Stimulated activated CD8-positive, alpha-beta memory T cell treated with anti-CD3 and anti-CD28 coated beads, Interleukin-12 subunit alpha, Interleukin-12 subunit beta, amount 100 ng/mL, for 24 hours (primary cell): ENCODE results near the gene PRSS16.

Experiments used
- DNase-seq: peaks from one replicate; pipeline ENCODE4 v3.0.0-alpha.2; 2020; ENCODE audit errors: extremely low read depth

The PRSS16 gene

DNA sequence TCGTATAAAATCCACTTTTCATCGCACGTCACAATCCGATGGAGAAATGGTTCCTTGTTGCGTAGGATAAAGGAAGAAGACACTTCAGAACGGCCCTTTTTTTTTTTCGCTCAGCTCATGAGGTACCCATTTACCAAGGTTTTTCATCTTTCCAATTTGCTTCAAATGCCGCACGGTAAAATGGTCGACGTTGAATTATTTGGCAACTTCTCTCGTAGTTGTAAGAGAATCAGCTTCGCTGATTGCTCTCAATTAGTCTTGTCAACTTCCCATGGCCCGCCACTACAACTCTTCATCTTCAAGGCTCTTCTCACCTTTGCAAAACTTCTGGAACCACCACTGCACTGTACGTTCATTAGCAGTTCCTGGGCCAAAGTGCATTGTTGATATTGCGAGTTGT is 35.8 kb downstream of the PRSS16 start:
- no peak for DNase-seq

DNA sequence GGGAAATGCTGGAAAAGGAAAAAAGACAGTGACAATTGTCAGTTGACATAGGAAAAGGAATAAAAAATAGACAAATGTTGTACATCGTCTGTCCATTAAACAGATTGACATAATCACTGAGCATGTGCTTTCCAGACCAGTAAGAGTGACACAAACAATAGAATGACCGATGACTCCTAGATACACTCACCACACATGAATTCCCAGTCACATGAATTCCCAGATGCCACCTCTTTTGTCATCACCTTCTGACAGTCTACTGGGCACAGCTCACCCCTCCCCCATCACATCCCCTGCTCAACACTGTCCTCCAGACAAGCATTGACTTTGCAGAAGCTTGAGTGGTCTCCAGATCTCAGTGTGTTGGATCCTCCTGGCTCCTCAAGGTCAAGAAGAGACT is 38.6 kb downstream of the PRSS16 start:
- DNase-seq = no peak

DNA sequence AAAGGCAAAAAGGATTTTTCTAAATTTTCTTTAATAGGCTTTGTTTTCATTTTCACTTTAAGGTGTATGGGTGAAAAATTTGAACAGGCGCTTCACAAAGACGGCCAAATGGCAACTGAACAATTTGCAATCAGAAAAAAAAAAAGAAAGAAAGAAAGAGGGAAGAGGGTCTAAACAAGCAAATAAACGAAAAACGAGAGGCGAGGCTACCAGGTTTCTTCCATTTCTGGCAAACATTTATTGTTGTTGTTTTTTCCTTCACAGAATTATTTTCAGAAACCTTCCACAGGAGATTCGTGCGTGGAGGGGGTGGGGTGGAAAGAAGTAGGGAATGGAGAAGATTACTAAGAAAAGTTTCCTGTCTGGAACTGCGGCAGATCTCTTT is 40.2 kb downstream of the PRSS16 start:
- no peak for DNase-seq

DNA sequence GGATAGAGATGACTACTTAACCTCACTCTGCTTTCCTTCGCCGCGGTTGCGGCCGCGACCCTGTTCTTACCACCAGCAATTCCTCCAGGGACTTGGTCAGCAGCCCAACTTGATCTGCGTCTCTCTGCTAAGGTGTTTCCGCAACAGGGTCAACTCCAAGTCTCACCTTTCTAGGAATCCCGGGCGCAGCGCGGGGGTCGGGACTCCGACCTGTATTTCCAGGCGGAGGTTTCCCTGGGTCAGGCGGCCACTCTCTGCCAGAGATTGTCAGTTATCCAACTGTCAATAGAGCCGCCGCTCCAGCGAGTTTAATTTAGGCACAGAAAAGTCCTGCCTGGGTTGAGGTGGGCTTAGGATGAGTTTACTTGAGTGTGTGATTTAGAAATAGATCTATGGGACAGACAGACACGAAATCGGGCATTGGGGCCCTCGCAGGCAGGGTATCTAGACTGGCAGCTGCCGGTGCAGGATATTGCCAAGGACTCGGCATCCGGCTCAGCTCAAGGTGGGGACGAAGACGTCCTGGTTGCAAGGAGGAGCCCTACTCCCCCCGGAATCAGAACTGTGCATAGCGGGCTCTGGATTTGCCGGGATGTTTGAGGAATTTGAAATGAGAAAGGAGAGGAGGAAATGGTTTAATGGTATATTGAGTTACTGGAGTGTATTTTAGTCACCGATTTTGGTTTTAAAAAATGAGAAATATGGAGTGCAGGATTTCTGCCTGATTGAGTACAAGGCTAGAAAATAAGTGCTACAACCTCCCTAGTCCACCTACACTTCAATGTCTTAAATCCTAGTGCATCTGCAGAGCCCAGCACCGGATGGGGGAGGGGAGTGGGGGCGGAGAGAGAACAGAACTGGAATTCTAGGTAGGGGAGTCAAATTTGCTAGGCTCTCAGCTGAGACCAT is 40.9 kb downstream of the PRSS16 start:
- DNase-seq = no peak

DNA sequence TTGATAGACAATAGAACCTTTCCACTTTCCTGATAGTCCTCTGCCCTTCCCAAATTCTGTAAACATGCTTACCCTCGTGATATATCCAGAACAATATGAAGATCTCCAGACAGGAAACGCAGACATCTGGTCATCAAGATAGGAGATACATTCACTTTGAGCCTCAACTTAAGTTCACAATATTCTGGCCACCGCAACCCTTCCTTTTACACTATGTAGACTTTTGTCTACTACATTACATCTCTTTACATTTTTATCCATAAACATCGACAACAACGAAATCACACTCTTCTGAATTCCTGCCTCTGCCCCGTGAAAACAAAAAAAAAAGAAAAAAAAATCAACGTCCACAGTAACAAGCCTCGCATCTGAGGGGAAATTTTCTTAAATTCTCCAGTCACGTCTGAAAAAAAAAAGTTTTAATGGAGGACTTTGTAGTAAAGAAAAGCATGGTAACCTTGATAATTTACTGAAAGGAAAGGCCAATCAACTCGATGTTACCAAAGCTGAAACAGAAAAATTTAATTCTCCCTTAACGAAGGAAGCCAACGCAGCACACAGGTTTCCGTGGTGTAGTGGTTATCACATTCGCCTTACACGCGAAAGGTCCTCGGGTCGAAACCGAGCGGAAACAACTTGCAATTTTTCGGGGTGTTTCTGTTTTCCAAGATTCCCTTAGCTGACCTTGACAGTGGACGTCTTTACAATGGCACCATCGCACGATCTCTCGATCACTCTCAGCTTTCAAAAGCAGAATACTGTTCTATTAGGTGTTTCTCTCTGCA is 42.8 kb downstream of the PRSS16 start:
- DNase-seq = no peak

DNA sequence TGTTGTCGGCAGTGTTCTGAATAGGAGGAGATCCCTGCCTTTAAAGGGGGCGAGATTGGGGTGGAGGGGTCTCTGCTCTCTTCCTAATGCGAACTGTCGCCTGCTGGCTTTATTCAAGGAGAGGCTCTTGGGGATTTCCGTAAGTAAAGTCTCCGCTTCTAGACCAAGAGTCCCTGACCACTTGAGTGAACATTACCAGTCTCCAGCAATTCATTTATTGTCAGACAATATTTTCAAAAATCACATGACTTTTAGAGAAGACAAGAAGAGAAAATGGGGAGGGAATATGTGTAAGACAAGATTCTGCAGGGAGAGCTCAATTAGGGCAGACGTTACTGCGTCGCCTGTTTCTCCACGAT is 43.3 kb downstream of the PRSS16 start:
- no peak for DNase-seq

DNA sequence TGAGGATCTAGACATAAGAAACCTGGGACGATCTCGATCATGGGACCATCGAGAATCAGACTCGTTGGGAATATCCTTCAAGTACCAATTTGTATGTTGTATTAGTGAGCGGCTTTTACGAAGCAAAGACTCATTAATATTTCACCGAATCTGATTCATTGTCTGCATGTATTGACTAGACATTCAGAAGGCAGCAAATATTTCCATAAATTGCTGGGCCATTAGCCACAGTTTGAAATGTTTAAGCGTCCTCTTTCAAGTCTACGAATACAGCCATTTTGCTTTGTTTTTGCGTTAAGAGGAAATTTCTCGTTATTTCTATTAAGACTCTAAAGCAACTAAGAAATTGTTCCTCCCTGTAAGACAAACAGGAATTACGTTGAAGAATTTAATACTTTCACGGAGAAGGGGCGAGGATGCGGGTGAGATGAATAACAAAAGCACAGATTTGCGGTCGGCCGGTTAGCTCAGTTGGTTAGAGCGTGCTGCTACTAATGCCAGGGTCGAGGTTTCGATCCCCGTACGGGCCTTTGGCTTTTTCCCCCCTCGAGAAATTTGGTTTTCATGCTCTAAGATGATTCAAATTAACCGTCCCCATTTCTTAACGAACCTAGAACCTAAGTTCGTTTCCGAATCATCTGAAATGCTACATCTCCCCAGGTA is 46.1 kb downstream of the PRSS16 start:
- no peak for DNase-seq

DNA sequence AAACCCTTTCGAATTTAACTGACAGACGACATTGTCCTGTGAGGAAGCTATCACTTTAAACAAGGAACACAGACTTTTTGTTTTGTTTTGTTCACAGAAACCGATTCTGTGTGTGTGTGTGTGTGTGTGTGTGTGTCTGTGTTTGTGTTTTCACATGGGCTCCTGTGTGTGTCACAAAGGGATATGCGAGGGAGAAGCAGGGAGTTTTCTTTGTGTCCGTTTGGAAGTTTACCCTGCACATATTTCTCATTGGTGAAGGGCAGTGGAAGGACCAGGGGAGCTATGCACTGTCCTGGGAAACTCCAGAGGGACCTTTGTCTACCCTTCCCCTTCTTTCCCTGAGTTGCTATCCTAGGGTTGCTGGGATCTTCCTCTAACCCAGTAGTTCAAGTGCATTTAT is 46.9 kb downstream of the PRSS16 start:
- no peak for DNase-seq

DNA sequence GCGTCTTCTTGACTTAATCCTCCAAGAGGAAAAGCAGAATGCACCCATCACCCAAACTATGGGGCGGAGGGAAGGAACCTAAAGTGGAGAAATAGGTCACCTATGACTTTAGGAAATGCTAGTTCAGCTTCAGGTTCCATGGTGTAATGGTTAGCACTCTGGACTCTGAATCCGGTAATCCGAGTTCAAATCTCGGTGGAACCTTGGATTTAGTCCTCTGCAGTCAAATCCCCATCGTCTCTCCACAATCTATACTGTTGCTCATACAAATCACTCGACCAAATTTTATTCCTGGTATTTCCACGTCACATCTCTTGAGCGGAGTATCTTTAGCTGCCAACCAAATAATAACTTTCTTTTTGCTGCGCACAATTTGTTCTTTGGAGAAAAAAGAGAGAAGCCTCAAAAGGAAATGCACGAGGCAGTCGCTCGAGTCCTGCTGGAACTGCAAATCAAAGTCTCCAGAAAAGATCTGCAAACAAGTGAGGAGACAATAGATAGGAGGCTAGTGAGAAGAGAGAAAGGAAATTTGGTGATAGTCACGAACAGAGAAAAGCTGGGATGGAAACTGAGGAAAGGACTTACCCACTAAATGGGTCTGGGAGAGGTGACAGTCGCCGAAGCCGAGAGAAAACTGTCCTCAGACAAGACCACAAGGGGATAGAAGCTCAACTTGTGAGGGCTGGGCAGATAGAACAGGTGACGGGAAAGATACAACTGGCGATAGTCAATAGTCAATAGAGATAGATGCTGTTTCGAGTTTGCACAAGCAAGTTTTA is 48.0 kb downstream of the PRSS16 start:
- DNase-seq = no peak

DNA sequence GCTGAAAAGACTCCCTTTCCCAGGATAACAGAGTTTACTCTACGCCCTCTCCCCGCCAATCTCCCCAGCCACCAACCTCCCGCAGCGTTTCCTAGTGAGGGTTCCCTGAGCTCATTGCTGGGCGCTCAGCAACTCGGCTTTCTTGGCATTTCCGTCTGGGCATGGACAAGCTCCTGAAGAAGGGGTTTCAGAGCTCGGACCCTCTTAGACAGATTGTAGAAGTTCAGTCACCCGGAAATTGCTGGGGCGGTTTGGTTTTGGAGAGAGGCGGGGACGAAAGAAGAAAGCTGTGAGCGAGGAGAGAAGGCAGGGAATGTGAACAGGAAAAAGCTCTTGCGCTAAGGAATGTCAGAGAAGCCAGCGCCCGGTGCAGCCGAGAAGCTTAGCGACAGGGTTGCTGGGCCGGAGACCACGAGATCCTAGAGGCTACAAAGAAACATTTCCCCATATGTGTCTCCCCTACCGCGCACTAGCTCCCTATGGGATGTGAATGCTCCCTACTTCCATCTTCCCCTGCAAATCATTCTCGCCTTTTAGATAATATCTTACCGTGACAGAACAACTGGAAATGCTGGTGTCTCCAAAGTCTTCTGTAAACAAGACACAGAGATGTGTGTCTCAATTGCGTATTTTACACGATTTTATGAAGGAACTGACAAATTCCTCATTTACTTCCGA is 48.7 kb downstream of the PRSS16 start:
- DNase-seq = no peak

DNA sequence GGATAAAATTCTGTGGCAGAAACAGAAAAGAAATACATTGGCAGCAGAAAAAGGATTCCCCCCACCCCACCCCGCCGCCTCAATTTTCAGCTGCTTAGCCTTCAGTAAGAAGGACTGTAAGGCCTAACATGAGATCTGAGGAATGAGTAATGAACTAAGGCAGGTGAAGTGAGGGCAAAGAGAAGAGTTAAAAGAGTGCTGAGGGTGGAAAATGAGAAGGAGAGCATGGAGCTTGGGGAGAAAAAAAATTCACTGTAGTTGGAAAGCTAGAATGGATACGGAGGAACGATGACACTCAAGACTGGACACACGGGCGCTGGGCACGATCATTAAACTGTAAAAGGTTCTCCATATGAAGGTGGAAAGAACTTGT is 50.0 kb downstream of the PRSS16 start:
- DNase-seq = no peak

DNA sequence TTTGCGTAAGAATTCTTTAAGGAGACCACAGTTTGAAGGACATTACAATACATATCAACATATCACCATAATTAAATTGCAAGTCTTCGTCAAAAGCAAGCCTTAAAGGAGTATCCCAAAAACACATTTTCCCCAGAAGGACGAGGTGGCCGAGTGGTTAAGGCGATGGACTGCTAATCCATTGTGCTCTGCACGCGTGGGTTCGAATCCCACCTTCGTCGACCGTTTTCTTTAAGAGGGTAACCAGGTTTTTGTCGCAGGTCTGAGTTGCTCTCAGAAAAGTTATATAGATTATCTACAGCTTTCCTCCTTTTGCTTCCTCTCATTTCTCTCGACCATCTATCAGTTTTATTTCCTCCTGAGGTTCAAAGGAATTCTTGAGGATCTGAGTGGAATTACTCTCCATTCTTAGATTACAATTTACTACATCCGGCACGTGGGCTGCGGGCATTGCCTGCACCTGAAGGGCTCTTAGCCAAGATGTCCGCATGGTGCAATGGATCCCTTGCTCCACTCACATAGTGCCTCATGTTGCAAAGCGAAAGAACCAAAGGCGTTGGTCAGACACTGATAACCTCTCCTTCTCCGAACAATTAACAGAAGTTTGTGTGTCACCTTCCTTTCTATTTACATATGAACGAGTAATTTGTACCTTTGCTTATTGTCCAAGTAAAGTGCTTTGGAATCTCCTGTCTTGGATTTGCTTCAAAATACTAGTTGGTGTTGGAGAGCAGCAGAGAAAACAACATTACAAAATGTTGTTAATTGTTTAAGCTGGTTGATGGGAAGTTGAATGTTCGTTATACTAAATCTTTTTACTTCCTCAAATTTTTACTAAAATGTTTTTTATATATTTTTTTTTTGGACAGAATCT is 50.6 kb downstream of the PRSS16 start:
- no peak for DNase-seq

DNA sequence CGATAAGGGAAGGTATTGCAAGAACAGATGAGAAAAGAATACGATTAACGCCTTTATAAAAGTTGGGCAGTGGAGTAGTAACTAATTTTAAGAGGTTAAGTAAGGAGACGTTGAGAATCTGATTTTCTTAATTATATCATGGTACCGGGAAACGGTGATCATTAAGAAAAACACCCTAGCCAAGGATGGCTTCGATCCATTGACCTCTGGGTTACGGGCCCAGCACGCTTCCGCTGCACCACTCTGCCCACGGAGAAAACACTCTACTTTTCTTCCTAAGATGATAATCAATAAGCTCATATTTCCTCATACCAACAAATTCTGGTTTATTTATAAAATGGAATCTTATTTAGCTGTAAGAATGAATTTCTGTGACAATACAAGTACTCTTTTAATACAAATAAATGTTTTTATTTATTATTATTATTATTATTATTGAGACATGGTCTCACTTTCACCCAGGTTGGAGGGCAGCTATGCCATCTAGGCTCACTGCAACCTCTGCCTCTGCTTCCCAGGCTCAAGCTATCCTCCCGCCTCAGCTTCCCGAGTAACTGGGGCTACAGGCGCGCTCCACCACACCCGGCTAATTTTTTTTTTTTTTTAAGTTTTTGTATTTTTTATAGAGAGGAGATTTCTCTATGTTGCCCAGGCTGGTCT is 56.2 kb downstream of the PRSS16 start:
- no peak for DNase-seq
